ENCODE results near the gene RNF38. TPM values are rescaled to one million over a fixed set of nuclear protein-coding genes. Genes with fewer than 3 reads are reported as not detected.

Gene RNF38
- total RNA-seq, 1 experiment from 2014 or later, result 10.8 TPM

DNA sequence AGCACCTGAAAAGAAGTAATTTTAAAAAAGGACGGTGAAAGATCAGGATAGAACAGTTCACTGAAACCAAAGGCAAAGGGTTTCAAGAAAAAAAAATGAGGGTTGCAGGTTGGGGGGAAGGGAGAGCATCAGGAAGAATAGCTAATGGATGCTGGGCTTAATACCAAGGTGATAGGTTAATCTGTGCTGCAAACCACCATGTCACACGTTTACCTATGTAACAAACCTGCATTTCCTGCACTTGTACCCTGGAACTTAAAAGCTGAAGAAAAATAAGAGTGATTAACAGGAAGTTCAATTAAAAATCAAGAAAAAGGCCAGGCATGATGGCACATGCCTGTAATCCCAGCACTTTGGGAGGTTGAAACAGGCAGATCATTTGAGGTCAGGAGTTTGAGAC, 44.1 kb upstream of the RNF38 start:
- Mint-ChIP-seq H3K4me3 (ENCODE audit: low read depth, unreplicated experiment) (no peak overlapping the region), H3K27me3 (ENCODE audit: unreplicated experiment) (no peaks in the 10 kb centered on the region), H3K4me1 (ENCODE audit: low read depth, unreplicated experiment) (no peaks in the 10 kb centered on the region), H3K9me3 (ENCODE audit: low read depth, unreplicated experiment) (no peaks in the 10 kb centered on the region), H3K36me3 (ENCODE audit: insufficient read depth, unreplicated experiment) (no peaks in the 10 kb centered on the region), H3K27ac (ENCODE audit: unreplicated experiment) (no peak overlapping the region)
- DNase-seq, result no peak
- intact Hi-C loops (cut with micrococcal nuclease; ENCODE audit: unreplicated experiment), result no loop called here
- TF ChIP-seq CTCF (IDR thresholded peaks at IDR 0.05; ENCODE audit: unreplicated experiment), result no peak
- no TSS peak for BruUV-seq (replicated peaks)
- CTCF ChIA-PET, result no interaction called here

DNA sequence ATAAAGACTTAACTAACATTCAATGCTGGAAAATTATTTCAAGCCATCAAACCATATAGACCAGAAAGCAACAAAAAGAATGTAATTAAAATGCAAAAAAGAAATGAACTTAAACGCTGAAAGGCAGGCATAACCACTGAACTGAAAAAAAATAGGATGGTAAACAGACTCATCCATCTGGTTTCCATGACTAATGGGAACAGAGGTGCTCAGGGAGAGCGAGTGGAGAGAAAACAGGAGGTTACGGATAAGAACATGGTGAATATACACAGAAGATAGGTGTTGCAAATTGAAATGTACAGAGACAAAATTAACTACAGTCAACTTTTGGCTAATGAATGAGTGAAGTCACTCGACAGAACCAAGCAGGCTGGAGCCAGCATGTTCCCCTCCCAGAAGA, 43.5 kb upstream of the RNF38 start:
- no TSS peak for BruUV-seq (replicated peaks)
- H3K27ac Mint-ChIP-seq (ENCODE audit: unreplicated experiment), result no peak overlapping the region
- no peaks in the 10 kb centered on the region for H3K4me1 Mint-ChIP-seq (ENCODE audit: low read depth, unreplicated experiment)
- CTCF ChIA-PET, result no interaction called here
- no peaks in the 10 kb centered on the region for H3K36me3 Mint-ChIP-seq (ENCODE audit: insufficient read depth, unreplicated experiment)
- no peaks in the 10 kb centered on the region for H3K9me3 Mint-ChIP-seq (ENCODE audit: low read depth, unreplicated experiment)
- DNase-seq, result no peak
- H3K27me3 Mint-ChIP-seq (ENCODE audit: unreplicated experiment), result no peaks in the 10 kb centered on the region
- TF ChIP-seq CTCF (IDR thresholded peaks at IDR 0.05; ENCODE audit: unreplicated experiment), result no peak
- H3K4me3 Mint-ChIP-seq (ENCODE audit: low read depth, unreplicated experiment), result no peak overlapping the region
- intact Hi-C loops (cut with micrococcal nuclease; ENCODE audit: unreplicated experiment), result no loop called here

GRCh38 chr9:36442710-36443109, 42.6 kb upstream of the RNF38 start:
- BruUV-seq (replicated peaks), result no TSS peak
- CTCF ChIA-PET, result no interaction called here

GRCh38 chr9:36441966-36442365, 41.9 kb upstream of the RNF38 start:
- no peak for TF ChIP-seq CTCF (IDR thresholded peaks at IDR 0.05; ENCODE audit: unreplicated experiment)
- intact Hi-C loops (cut with micrococcal nuclease; ENCODE audit: unreplicated experiment), result no loop called here
- no peak for DNase-seq
- CTCF ChIA-PET, result no interaction called here
- no peak overlapping the region for H3K4me3 Mint-ChIP-seq (ENCODE audit: low read depth, unreplicated experiment)
- no peaks in the 10 kb centered on the region for H3K27me3 Mint-ChIP-seq (ENCODE audit: unreplicated experiment)
- H3K4me1 Mint-ChIP-seq (ENCODE audit: low read depth, unreplicated experiment), result no peaks in the 10 kb centered on the region
- no peaks in the 10 kb centered on the region for H3K9me3 Mint-ChIP-seq (ENCODE audit: low read depth, unreplicated experiment)
- H3K36me3 Mint-ChIP-seq (ENCODE audit: insufficient read depth, unreplicated experiment), result no peaks in the 10 kb centered on the region
- H3K27ac Mint-ChIP-seq (ENCODE audit: unreplicated experiment), result no peak overlapping the region
- no TSS peak for BruUV-seq (replicated peaks)

More at GRCh38 chr9:36442710-36443109, 42.6 kb upstream of the RNF38 start:
- H3K4me3 Mint-ChIP-seq (ENCODE audit: low read depth, unreplicated experiment), result no peak overlapping the region
- H3K4me1 Mint-ChIP-seq (ENCODE audit: low read depth, unreplicated experiment), result no peaks in the 10 kb centered on the region
- no peaks in the 10 kb centered on the region for H3K9me3 Mint-ChIP-seq (ENCODE audit: low read depth, unreplicated experiment)
- no peaks in the 10 kb centered on the region for H3K36me3 Mint-ChIP-seq (ENCODE audit: insufficient read depth, unreplicated experiment)
- no peak for DNase-seq
- no peak for TF ChIP-seq CTCF (IDR thresholded peaks at IDR 0.05; ENCODE audit: unreplicated experiment)
- H3K27me3 Mint-ChIP-seq (ENCODE audit: unreplicated experiment), result no peaks in the 10 kb centered on the region
- H3K27ac Mint-ChIP-seq (ENCODE audit: unreplicated experiment), result no peak overlapping the region
- intact Hi-C loops (cut with micrococcal nuclease; ENCODE audit: unreplicated experiment), result no loop called here

All from Calu3 (cell line).